Measurements from ENCODE around the gene PICK1. TPM values are rescaled to one million over a fixed set of nuclear protein-coding genes. Genes with fewer than 3 reads are reported as not detected.

The PICK1 gene
- total and polyA plus RNA-seq, 2 of the 8 experiments (the other 6 are each of a cell fraction or from before 2014, with no cell fraction given), result 20.4 to 22.9 TPM

GRCh38 chr22:38034278-38034882 is 22.8 kb upstream of the PICK1 start (continued):
- TF ChIP-seq EP300 (IDR thresholded peaks at IDR 0.05; ENCODE audit: borderline replicate concordance in 1 of 2, low read depth in 2 of 2, low read length in 2 of 2) (0 out of 3 replicates have a peak, but pooled peaks of 1 of the 2 experiments have one; percentile 20), CTCF (IDR thresholded peaks at IDR 0.05; ENCODE audit: control extremely low read depth in 1 of 3, insufficient read depth in 1 of 3, low read depth in 1 of 3, low read length in 3 of 3) (0 out of 4 replicates have a peak, but pooled peaks of 1 of the 3 experiments have one; percentile 2), MAX (IDR thresholded peaks at IDR 0.05) (peak; percentile 97), USF2 (IDR thresholded peaks at IDR 0.05; ENCODE audit: low read length) (peak; percentile 63), ATF3 (IDR thresholded peaks at IDR 0.05; ENCODE audit: insufficient read depth, low read depth, low read length) (no peak), POU5F1 (IDR thresholded peaks at IDR 0.05; ENCODE audit: low read depth, low read length) (no peak), RNF2 (IDR thresholded peaks at IDR 0.05; ENCODE audit: borderline replicate concordance, low read depth, low read length, missing control alignments, poor library complexity, severe bottlenecking) (no peak), CTBP2 (IDR thresholded peaks at IDR 0.05; ENCODE audit: borderline replicate concordance, insufficient read depth, insufficient read length, low read length) (no peak), ASH2L (IDR thresholded peaks at IDR 0.05; ENCODE audit: low read length) (peak; percentile 99), TAF7 (optimal IDR thresholded peaks at IDR 0.05; ENCODE audit: borderline replicate concordance, low read depth, low read length) (peak; percentile 89), RBBP5 (IDR thresholded peaks at IDR 0.05; ENCODE audit: borderline replicate concordance, low read depth, low read length) (peak; percentile 98), KDM1A (IDR thresholded peaks at IDR 0.05; ENCODE audit: borderline replicate concordance, low read length) (peak; percentile 99), JUND (IDR thresholded peaks at IDR 0.05; ENCODE audit: low read length) (peak; percentile 83), SIRT6 (IDR thresholded peaks at IDR 0.05; ENCODE audit: low read length) (no peak), GABPA (IDR thresholded peaks at IDR 0.05; ENCODE audit: borderline replicate concordance, insufficient read depth, low read length) (no peak), HDAC2 (IDR thresholded peaks at IDR 0.05; ENCODE audit: borderline replicate concordance in 1 of 2, low read depth in 2 of 2, low read length in 2 of 2) (peak in 1 of 2 experiments; percentile 96; a peak in 2 of 4 replicates), JUN (IDR thresholded peaks at IDR 0.05; ENCODE audit: low read depth, low read length) (no peak)
